HL-60 (cell line): Measurements from ENCODE around the gene CYP24A1.

ENCODE experiments used
- DNase-seq, 2 experiments: peaks; one replicate each; pipeline ENCODE4 v3.0.0-alpha.2; 2010 to 2020; ENCODE audit warnings: low read depth in 1 of 2, low spot score in 1 of 2
- H3K27ac ChIP-seq: fragments of 250-450 bp; sonication (Bioruptor Pico); replicated peaks from 2 replicates; pipeline ENCODE4 v1.5.1; 2020; ENCODE audit warnings: mild to moderate bottlenecking, moderate library complexity
- H3K27me3 ChIP-seq: fragments of 250-450 bp; sonication (Bioruptor Pico); 2 replicates; pipeline ENCODE4 v1.5.1; 2021; ENCODE audit warnings: mild to moderate bottlenecking, moderate library complexity; ENCODE audit not compliant: insufficient read depth, poor library complexity, severe bottlenecking
- H3K4me3 ChIP-seq: replicated peaks from 2 replicates; pipeline ENCODE4 v1.5.1; 2011; ENCODE audit warnings: mild to moderate bottlenecking, control low read depth, low read length; ENCODE audit not compliant: insufficient read depth
- CTCF ChIP-seq: IDR thresholded peaks from one replicate; pipeline ENCODE4 v1.5.1; 2011; ENCODE audit warnings: low read length, control low read depth, inconsistent platforms; ENCODE audit not compliant: insufficient read depth
- GABPA ChIP-seq: IDR thresholded peaks from 2 replicates; pipeline ENCODE4 v1.6.1; 2012; ENCODE audit warnings: low read depth
- POLR2AphosphoS5 ChIP-seq: IDR thresholded peaks from 2 replicates; pipeline ENCODE4 v1.6.1; 2012; ENCODE audit warnings: low read depth
- SPI1 ChIP-seq: IDR thresholded peaks from 2 replicates; pipeline ENCODE4 v1.6.1; 2012; ENCODE audit warnings: low read depth, mild to moderate bottlenecking, borderline replicate concordance
- TF ChIP-seq, protein P1 (sequence below): IDR thresholded peaks from 2 replicates; pipeline ENCODE4 v1.6.1; 2012; ENCODE audit warnings: low read depth; ENCODE audit not compliant: insufficient replicate concordance

The CYP24A1 gene

DNA sequence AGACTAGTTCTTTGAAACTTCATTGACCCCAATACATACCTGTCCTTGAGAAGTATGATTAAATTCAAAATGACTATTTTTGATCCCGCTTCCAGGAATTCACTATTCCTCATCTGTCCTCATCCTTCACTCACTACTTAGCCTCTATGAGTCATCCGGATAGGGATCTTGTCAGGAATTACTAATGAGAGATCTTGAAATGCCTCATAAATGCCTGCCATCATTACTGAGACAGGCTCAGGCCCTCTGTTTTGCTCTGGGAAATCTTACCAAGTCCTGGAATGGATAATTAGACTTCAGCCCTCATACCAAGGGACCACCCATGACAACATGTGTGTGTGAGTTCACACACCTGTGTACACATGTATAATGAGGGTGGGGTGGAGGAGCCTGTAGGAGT is 2.8 kb upstream of the CYP24A1 start:
- no peak for TF ChIP-seq GABPA
- TF ChIP-seq, protein P1, sequence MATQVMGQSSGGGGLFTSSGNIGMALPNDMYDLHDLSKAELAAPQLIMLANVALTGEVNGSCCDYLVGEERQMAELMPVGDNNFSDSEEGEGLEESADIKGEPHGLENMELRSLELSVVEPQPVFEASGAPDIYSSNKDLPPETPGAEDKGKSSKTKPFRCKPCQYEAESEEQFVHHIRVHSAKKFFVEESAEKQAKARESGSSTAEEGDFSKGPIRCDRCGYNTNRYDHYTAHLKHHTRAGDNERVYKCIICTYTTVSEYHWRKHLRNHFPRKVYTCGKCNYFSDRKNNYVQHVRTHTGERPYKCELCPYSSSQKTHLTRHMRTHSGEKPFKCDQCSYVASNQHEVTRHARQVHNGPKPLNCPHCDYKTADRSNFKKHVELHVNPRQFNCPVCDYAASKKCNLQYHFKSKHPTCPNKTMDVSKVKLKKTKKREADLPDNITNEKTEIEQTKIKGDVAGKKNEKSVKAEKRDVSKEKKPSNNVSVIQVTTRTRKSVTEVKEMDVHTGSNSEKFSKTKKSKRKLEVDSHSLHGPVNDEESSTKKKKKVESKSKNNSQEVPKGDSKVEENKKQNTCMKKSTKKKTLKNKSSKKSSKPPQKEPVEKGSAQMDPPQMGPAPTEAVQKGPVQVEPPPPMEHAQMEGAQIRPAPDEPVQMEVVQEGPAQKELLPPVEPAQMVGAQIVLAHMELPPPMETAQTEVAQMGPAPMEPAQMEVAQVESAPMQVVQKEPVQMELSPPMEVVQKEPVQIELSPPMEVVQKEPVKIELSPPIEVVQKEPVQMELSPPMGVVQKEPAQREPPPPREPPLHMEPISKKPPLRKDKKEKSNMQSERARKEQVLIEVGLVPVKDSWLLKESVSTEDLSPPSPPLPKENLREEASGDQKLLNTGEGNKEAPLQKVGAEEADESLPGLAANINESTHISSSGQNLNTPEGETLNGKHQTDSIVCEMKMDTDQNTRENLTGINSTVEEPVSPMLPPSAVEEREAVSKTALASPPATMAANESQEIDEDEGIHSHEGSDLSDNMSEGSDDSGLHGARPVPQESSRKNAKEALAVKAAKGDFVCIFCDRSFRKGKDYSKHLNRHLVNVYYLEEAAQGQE: no peak
- TF ChIP-seq CTCF: no peak
- TF ChIP-seq POLR2AphosphoS5: no peak
- TF ChIP-seq SPI1: no peak
- Histone ChIP-seq H3K27me3 (peaks cover 44% of the 10 kb centered on the region), H3K4me3 (no peak overlapping the region), H3K27ac (no peak overlapping the region)
- no peak for DNase-seq

DNA sequence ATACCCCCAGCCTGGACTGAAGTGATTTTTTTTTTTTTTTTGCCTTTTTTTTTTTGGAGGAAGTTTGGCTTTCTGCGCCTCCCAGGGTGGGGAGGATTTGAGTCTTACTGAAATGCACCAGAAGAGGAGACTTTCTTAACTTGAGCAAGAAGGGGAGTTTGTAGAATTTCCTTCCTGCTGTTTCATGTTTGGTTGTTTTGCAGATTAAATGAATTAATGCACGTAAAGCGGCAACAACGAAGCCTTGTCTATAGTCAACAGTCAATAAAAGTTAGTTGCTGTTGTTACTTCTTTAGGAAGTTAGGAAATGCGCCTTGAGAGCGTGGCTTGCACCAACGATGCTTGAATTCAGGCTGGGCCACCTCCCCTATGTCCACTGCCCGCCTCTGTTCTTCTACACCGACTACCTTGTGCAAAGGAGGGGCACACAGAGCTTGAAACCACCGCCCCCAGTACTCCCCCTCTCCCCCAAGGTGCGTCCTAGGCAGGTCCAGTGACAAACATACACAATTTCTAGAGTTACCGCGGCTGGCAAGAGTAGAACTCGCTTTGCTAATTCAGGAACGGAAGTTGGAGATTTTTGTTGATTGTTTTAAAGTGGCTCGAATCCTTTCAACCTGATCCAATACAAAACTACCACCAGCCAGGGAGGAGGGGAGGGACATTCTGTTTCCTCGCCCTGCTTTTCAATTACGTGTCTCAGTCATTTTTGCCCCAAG is 830 bp upstream of the CYP24A1 start:
- no peak for DNase-seq
- Histone ChIP-seq H3K4me3 (peak overlapping the region; percentile 22), H3K27me3 (peaks cover 47% of the 10 kb centered on the region), H3K27ac (no peak overlapping the region)
- TF ChIP-seq CTCF: no peak
- no peak for TF ChIP-seq GABPA
- no peak for TF ChIP-seq SPI1
- TF ChIP-seq POLR2AphosphoS5: no peak
- TF ChIP-seq, protein P1: no peak

DNA sequence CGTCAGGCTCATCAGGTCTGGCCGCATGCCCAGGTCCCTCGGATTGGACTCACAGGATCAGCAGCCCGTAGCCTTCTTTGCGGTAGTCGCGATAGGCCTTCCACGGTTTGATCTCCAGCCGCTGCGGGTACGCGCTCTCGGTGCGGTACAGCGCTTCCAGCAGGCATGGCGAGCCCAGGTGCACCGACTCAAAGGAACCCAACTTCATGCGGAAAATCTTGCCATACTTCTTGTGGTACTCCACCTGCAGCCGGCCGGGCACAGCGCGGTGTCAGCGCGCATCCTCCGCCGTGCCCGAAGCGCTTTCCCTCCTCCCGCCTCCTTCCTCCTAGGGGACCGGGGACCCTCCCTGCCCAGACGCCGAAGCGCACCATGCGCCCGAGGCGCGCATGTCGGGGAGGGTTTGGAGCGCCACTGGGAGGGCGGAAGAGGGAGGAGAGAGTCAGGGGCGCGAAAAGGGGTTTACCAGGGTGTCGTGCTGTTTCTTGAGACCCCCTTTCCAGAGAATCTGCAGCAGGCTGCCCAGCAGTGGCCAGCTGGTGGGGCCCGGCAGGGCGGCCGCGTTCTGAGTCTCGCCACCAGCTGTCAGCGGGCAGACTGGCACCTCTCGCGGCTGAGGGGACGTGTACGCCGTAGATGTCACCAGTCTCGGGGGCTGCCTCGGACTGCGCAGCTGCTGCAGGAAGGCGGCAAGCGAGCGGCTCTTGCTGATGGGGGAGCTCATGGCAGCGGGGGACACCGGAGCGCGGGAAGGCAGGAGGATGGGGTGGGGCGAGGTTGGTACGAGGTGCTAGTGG is 732 bp downstream of the CYP24A1 start:
- TF ChIP-seq, protein P1: no peak
- TF ChIP-seq GABPA (no peak), CTCF (no peak), POLR2AphosphoS5 (no peak), SPI1 (no peak)
- no peak for DNase-seq
- H3K4me3 ChIP-seq: no peak overlapping the region

More for the DNA sequence above, 732 bp downstream of the CYP24A1 start:
- Histone ChIP-seq H3K27ac (no peak overlapping the region), H3K27me3 (peaks cover 47% of the 10 kb centered on the region)
